Neural progenitor cell (in vitro differentiated cells): ENCODE measurements around the gene DPF3. TPM values are rescaled to one million over a fixed set of nuclear protein-coding genes. Genes with fewer than 3 reads are reported as not detected.

Source experiments
- DNase-seq: peaks from one replicate; pipeline ENCODE4 v3.0.0-alpha.2; 2016; ENCODE audit warnings: low spot score
- H2AFZ ChIP-seq: fragments of 200-600 bp; sonication (generic); replicated peaks from 2 replicates; pipeline ENCODE4 v1.6.1; 2016; ENCODE audit warnings: antibody characterized with exemption
- H3F3A ChIP-seq: fragments of 200-600 bp; sonication (generic); 2 replicates; pipeline ENCODE4 v1.6.1; 2016; ENCODE audit warnings: antibody characterized with exemption, low read depth
- H3K27ac ChIP-seq: fragments of 200-600 bp; sonication (generic); 2 replicates; pipeline ENCODE4 v1.5.1; 2016; ENCODE audit warnings: mild to moderate bottlenecking
- H3K27me3 ChIP-seq: fragments of 200-600 bp; sonication (generic); 2 replicates; pipeline ENCODE4 v1.6.1; 2016; ENCODE audit warnings: mild to moderate bottlenecking, moderate library complexity
- H3K36me3 ChIP-seq: fragments of 200-600 bp; sonication (generic); 2 replicates; pipeline ENCODE4 v1.5.1; 2016
- H3K4me1 ChIP-seq: fragments of 200-600 bp; sonication (generic); 2 replicates; pipeline ENCODE4 v1.6.1; 2016; ENCODE audit warnings: mixed run types
- H3K4me2 ChIP-seq: fragments of 200-600 bp; sonication (generic); 2 replicates; pipeline ENCODE4 v1.6.1; 2016
- H3K4me3 ChIP-seq: fragments of 200-600 bp; sonication (generic); 2 replicates; pipeline ENCODE4 v1.5.1; 2016
- H3K79me2 ChIP-seq: fragments of 200-600 bp; sonication (generic); 2 replicates; pipeline ENCODE4 v1.6.1; 2016; ENCODE audit warnings: low read depth
- H3K9ac ChIP-seq: fragments of 200-600 bp; sonication (generic); 2 replicates; pipeline ENCODE4 v1.6.1; 2016
- H3K9me3 ChIP-seq: fragments of 200-600 bp; sonication (generic); 2 replicates; pipeline ENCODE4 v1.5.1; 2016; ENCODE audit warnings: low read depth
- H4K20me1 ChIP-seq: fragments of 200-600 bp; sonication (generic); 2 replicates; pipeline ENCODE4 v1.6.1; 2016; ENCODE audit warnings: low read depth
- H3K27ac Mint-ChIP-seq: 3 replicates; pipeline ENCODE4 v1.8.0; 2021; ENCODE audit warnings: mixed read lengths
- H3K27me3 Mint-ChIP-seq: 2 replicates; pipeline ENCODE4 v1.8.0; 2022; ENCODE audit warnings: low read depth, mild to moderate bottlenecking, inconsistent platforms, moderate library complexity, mixed read lengths; ENCODE audit not compliant: insufficient read depth
- H3K36me3 Mint-ChIP-seq: 3 replicates; pipeline ENCODE4 v1.8.0; 2021; ENCODE audit warnings: mixed read lengths
- H3K4me1 Mint-ChIP-seq: 3 replicates; pipeline ENCODE4 v1.8.0; 2021; ENCODE audit warnings: mixed read lengths
- H3K4me3 Mint-ChIP-seq: 3 replicates; pipeline ENCODE4 v1.8.0; 2021; ENCODE audit warnings: mild to moderate bottlenecking, moderate library complexity, mixed read lengths
- H3K9me3 Mint-ChIP-seq: 3 replicates; pipeline ENCODE4 v1.8.0; 2020; ENCODE audit warnings: mixed read lengths
- EZH2 ChIP-seq: fragments of 200-600 bp; sonication (generic); IDR thresholded peaks from 2 replicates; pipeline ENCODE4 v1.6.1; 2017; ENCODE audit warnings: antibody characterized with exemption, mild to moderate bottlenecking, moderate library complexity
- EZH2phosphoT487 ChIP-seq: fragments of 200-600 bp; sonication (generic); IDR thresholded peaks from 2 replicates; pipeline ENCODE4 v1.6.1; 2017; ENCODE audit warnings: antibody characterized with exemption
- total RNA-seq: library from RNA; depleted of rRNA; stranded (reverse); fragments of >200 nt; gene quantifications from 2 replicates; pipeline ENCODE4 v1.2.3, GENCODE V29; 2015; ENCODE audit warnings: low replicate concordance
- TF ChIP-seq, protein P1 (sequence below): fragments of 200-600 bp; sonication (generic); IDR thresholded peaks from 2 replicates; pipeline ENCODE4 v1.5.1; 2017; ENCODE audit warnings: antibody characterized with exemption, mild to moderate bottlenecking

The DPF3 gene
- total RNA-seq, 1 donor from 2014 or later, result not detected

DNA sequence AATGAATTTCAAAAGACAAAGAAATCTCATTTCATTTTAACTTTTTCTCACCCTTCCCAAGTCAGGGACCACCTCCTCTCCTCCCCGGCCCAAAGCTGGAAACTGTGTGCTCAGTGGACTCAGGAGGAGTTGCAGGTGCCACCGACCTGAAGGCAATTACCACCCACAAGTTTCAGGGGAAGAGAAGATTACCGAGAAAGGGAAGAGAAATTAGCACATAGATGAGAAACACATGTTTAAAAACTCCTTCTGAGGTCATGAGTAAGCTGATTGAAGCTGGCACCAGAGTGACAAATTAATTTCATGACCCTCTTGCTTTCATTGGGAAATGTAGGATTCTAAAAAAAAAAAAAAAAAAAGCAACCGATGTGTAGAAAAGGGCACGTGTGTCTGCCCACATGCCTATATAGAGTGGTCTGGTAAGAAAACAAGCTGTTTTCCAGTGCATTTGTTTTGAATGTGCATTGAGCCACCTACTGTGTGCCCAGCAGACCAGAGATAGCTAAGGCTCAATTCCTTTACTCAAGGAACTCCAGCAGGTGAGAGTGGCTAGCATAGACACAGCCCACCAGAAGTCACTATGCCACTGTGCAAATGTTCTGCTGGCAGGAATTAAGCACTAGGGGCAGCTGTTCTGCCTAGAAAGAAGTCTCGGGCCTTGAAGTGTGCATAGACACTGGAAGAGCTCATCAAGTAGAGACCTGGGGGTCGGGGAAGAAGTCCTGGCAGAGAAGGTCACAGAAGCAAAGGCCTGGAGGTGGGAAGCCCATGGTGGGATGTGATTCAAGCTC lies 30.5 kb downstream of the DPF3 start:
- H3K27me3 Mint-ChIP-seq, result no peaks in the 10 kb centered on the region
- H3K4me1 Mint-ChIP-seq, result no peaks in the 10 kb centered on the region

DNA sequence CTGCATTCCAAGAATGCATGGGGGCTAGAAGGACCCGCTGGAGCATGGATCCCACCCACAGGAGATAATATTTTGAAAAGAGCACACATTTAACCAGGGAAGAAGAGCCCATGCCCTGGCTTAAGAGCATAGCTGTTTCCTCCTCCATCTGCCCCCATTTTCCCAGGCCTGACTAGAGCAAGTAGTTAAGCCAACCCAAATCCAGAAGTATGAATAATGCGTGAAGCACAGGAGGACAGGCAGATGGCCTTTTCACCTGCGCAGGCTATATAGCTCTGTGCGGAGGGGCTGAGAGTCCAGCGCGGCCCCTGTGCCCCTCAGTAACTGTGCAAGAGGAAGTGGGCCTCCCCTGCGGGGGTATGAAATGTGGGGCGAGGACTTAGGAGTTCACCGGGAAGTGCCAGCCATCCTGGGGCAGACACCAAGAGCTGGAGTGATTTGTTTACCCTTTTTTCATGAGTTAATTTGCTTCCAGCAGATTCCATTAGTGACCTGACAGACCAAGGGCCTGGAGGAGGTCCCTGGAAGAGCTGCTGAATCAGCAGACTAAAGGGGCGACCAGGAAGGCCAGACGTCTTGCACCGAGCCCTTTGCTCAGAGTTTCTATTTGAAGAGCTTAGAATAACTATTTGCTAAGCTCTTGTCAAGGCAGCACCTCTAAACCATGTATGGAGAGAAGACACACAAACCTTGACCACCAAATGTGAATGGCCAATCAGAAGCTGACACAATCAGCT lies 37.2 kb downstream of the DPF3 start:
- TF ChIP-seq, protein P1, sequence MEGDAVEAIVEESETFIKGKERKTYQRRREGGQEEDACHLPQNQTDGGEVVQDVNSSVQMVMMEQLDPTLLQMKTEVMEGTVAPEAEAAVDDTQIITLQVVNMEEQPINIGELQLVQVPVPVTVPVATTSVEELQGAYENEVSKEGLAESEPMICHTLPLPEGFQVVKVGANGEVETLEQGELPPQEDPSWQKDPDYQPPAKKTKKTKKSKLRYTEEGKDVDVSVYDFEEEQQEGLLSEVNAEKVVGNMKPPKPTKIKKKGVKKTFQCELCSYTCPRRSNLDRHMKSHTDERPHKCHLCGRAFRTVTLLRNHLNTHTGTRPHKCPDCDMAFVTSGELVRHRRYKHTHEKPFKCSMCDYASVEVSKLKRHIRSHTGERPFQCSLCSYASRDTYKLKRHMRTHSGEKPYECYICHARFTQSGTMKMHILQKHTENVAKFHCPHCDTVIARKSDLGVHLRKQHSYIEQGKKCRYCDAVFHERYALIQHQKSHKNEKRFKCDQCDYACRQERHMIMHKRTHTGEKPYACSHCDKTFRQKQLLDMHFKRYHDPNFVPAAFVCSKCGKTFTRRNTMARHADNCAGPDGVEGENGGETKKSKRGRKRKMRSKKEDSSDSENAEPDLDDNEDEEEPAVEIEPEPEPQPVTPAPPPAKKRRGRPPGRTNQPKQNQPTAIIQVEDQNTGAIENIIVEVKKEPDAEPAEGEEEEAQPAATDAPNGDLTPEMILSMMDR, result no peak
- TF ChIP-seq EZH2 (no peak), EZH2phosphoT487 (no peak)
- Histone ChIP-seq H3K4me3 (no peak overlapping the region), H2AFZ (no peak overlapping the region), H3K27ac (no peak overlapping the region), H3K36me3 (no peaks in the 10 kb centered on the region), H3K4me1 (no peaks in the 10 kb centered on the region), H4K20me1 (no peaks in the 10 kb centered on the region), H3K4me2 (no peak overlapping the region), H3K27me3 (no peaks in the 10 kb centered on the region), H3F3A (no peaks in the 10 kb centered on the region), H3K79me2 (no peaks in the 10 kb centered on the region), H3K9me3 (no peaks in the 10 kb centered on the region), H3K9ac (no peak overlapping the region)
- H3K27ac Mint-ChIP-seq, result no peak overlapping the region
- no peaks in the 10 kb centered on the region for H3K36me3 Mint-ChIP-seq
- peaks cover 2% of the 10 kb centered on the region for H3K9me3 Mint-ChIP-seq
- peaks cover 2% of the 10 kb centered on the region for H3K27me3 Mint-ChIP-seq
- no peak overlapping the region for H3K4me3 Mint-ChIP-seq
- DNase-seq, result no peak
- no peaks in the 10 kb centered on the region for H3K4me1 Mint-ChIP-seq

More for the DNA sequence above, 30.5 kb downstream of the DPF3 start:
- Histone ChIP-seq H3K27ac (no peak overlapping the region), H3K4me1 (no peaks in the 10 kb centered on the region), H3K4me2 (no peak overlapping the region), H3K27me3 (no peaks in the 10 kb centered on the region), H3K4me3 (no peak overlapping the region), H3K79me2 (no peaks in the 10 kb centered on the region), H3K9me3 (no peaks in the 10 kb centered on the region), H3K36me3 (no peaks in the 10 kb centered on the region), H3F3A (no peaks in the 10 kb centered on the region), H3K9ac (no peak overlapping the region), H2AFZ (no peak overlapping the region), H4K20me1 (no peaks in the 10 kb centered on the region)
- TF ChIP-seq EZH2phosphoT487 (no peak), EZH2 (no peak)
- Mint-ChIP-seq H3K36me3 (no peaks in the 10 kb centered on the region), H3K27ac (no peak overlapping the region), H3K9me3 (no peaks in the 10 kb centered on the region), H3K4me3 (no peak overlapping the region)
- no peak for DNase-seq

DNA sequence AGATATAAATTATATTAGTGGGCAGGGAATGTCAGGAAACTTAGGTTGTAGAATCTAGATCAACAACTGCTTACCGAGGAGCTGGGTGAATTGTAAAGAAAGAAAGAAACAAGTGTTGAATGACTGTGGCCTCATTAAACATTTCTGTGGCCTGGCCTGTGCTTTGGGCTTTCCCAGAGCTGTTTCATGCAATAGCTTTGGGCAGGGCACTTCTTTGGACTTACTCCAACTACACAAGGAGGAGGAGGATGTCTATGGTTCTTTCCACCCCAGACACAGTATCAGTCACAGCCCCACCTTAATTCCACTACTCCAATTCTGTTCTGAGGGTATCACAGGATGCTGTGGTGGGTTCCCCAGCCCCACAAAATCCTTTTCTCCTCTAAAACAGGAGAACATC lies 38.0 kb downstream of the DPF3 start:
- H3K4me1 ChIP-seq, result peaks cover 3% of the 10 kb centered on the region
- no peak overlapping the region for H3K27ac ChIP-seq
- Mint-ChIP-seq H3K9me3 (peaks cover 2% of the 10 kb centered on the region), H3K27ac (no peak overlapping the region), H3K4me1 (no peaks in the 10 kb centered on the region), H3K36me3 (no peaks in the 10 kb centered on the region), H3K27me3 (peaks cover 2% of the 10 kb centered on the region), H3K4me3 (no peak overlapping the region)
- no peak overlapping the region for H3K4me2 ChIP-seq
- no peaks in the 10 kb centered on the region for H3K9me3 ChIP-seq
- H4K20me1 ChIP-seq, result no peaks in the 10 kb centered on the region
- TF ChIP-seq, protein P1, result no peak
- no peak for TF ChIP-seq EZH2phosphoT487
- no peak for TF ChIP-seq EZH2
- no peaks in the 10 kb centered on the region for H3K27me3 ChIP-seq
- no peaks in the 10 kb centered on the region for H3F3A ChIP-seq
- H3K9ac ChIP-seq, result no peak overlapping the region
- no peak for DNase-seq
- H3K79me2 ChIP-seq, result no peaks in the 10 kb centered on the region
- no peak overlapping the region for H3K4me3 ChIP-seq
- no peak overlapping the region for H2AFZ ChIP-seq
- H3K36me3 ChIP-seq, result no peaks in the 10 kb centered on the region

DNA sequence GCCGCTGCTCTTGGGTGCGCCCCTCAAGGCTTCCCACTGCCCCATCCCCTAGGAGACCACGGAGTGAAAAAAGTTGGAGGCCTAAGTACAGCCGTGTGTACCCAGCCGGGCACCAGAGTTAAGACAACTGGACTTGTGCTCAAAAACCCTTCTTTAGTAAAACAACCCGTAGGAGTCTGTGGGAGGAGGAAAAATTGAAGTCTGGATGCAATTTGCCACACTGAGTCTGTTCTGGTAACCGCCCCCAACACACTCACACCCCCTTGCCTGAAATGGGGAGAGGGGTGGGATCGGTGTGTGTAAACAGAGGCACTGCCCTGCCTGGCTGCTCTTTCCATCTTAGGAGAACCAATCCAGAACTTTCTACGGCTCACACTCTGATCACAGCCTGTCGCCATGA lies 41.7 kb downstream of the DPF3 start:
- no peaks in the 10 kb centered on the region for H3K27me3 ChIP-seq
- H3K79me2 ChIP-seq, result no peaks in the 10 kb centered on the region

More for the DNA sequence above, 41.7 kb downstream of the DPF3 start:
- Histone ChIP-seq H3K36me3 (no peaks in the 10 kb centered on the region), H4K20me1 (no peaks in the 10 kb centered on the region), H3K4me1 (peaks cover 3% of the 10 kb centered on the region), H3K27ac (no peak overlapping the region), H3K4me3 (no peak overlapping the region), H3K9ac (no peak overlapping the region), H2AFZ (no peak overlapping the region), H3K9me3 (no peaks in the 10 kb centered on the region), H3F3A (no peaks in the 10 kb centered on the region), H3K4me2 (no peak overlapping the region)
- Mint-ChIP-seq H3K4me1 (peaks cover 2% of the 10 kb centered on the region), H3K9me3 (peaks cover 5% of the 10 kb centered on the region), H3K36me3 (no peaks in the 10 kb centered on the region), H3K4me3 (no peak overlapping the region), H3K27ac (no peak overlapping the region), H3K27me3 (peaks cover 4% of the 10 kb centered on the region)
- DNase-seq, result no peak
- TF ChIP-seq EZH2 (no peak), EZH2phosphoT487 (no peak)
- TF ChIP-seq, protein P1, result no peak
